ENCODE results near the gene HOXD11.

Gene HOXD11

GRCh38 chr2:176157499-176158185 is 50.6 kb downstream of the HOXD11 start:
- TF ChIP-seq TAF1 (IDR thresholded peaks at IDR 0.05; ENCODE audit: low read depth) (no peak), CEBPB (IDR thresholded peaks at IDR 0.05) (no peak), EGR1 (IDR thresholded peaks at IDR 0.05) (no peak), NFIC (IDR thresholded peaks at IDR 0.05) (no peak), RAD21 (IDR thresholded peaks at IDR 0.05; ENCODE audit: low read depth) (no peak), EP300 (IDR thresholded peaks at IDR 0.05; ENCODE audit: borderline replicate concordance) (no peak)
- TF ChIP-seq, protein P1, sequence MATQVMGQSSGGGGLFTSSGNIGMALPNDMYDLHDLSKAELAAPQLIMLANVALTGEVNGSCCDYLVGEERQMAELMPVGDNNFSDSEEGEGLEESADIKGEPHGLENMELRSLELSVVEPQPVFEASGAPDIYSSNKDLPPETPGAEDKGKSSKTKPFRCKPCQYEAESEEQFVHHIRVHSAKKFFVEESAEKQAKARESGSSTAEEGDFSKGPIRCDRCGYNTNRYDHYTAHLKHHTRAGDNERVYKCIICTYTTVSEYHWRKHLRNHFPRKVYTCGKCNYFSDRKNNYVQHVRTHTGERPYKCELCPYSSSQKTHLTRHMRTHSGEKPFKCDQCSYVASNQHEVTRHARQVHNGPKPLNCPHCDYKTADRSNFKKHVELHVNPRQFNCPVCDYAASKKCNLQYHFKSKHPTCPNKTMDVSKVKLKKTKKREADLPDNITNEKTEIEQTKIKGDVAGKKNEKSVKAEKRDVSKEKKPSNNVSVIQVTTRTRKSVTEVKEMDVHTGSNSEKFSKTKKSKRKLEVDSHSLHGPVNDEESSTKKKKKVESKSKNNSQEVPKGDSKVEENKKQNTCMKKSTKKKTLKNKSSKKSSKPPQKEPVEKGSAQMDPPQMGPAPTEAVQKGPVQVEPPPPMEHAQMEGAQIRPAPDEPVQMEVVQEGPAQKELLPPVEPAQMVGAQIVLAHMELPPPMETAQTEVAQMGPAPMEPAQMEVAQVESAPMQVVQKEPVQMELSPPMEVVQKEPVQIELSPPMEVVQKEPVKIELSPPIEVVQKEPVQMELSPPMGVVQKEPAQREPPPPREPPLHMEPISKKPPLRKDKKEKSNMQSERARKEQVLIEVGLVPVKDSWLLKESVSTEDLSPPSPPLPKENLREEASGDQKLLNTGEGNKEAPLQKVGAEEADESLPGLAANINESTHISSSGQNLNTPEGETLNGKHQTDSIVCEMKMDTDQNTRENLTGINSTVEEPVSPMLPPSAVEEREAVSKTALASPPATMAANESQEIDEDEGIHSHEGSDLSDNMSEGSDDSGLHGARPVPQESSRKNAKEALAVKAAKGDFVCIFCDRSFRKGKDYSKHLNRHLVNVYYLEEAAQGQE (IDR thresholded peaks at IDR 0.05; ENCODE audit: low read depth) = no peak
- TF ChIP-seq, protein P2, sequence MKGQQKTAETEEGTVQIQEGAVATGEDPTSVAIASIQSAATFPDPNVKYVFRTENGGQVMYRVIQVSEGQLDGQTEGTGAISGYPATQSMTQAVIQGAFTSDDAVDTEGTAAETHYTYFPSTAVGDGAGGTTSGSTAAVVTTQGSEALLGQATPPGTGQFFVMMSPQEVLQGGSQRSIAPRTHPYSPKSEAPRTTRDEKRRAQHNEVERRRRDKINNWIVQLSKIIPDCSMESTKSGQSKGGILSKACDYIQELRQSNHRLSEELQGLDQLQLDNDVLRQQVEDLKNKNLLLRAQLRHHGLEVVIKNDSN (IDR thresholded peaks at IDR 0.05) = no peak

GRCh38 chr2:176158186-176158591 is 51.1 kb downstream of the HOXD11 start:
- TF ChIP-seq EGR1 (IDR thresholded peaks at IDR 0.05) = no peak
- no peak for TF ChIP-seq TEAD4 (IDR thresholded peaks at IDR 0.05)
- no peak for TF ChIP-seq ZBTB7A (IDR thresholded peaks at IDR 0.05; ENCODE audit: low read depth)
- no peak for TF ChIP-seq RAD21 (IDR thresholded peaks at IDR 0.05; ENCODE audit: low read depth)
- no peak for TF ChIP-seq FOXM1 (IDR thresholded peaks at IDR 0.05; ENCODE audit: borderline replicate concordance, low read depth)
- TF ChIP-seq NFIC (IDR thresholded peaks at IDR 0.05) = no peak
- TF ChIP-seq, protein P3, sequence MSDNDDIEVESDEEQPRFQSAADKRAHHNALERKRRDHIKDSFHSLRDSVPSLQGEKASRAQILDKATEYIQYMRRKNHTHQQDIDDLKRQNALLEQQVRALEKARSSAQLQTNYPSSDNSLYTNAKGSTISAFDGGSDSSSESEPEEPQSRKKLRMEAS (IDR thresholded peaks at IDR 0.05) = no peak
- TF ChIP-seq TAF1 (IDR thresholded peaks at IDR 0.05; ENCODE audit: low read depth) = no peak

GRCh38 chr2:176158855-176159662 is 52.0 kb downstream of the HOXD11 start:
- TF ChIP-seq TAF1 (IDR thresholded peaks at IDR 0.05; ENCODE audit: low read depth) (no peak), TEAD4 (IDR thresholded peaks at IDR 0.05) (no peak), ZBTB7A (IDR thresholded peaks at IDR 0.05; ENCODE audit: low read depth) (no peak)

Data from Ishikawa (cell line).